Uterus (tissue), 2 donors: ENCODE results near the gene HCRTR1.

Source experiments
- POLR2A ChIP-seq, 2 donors: fragments of 450-650 bp; IDR thresholded peaks; one replicate each; pipeline ENCODE4 v1.6.1; 2016; ENCODE audit warnings: antibody characterized with exemption in 2 of 2, mild to moderate bottlenecking in 1 of 2, moderate library complexity in 1 of 2
- TF ChIP-seq, protein P1 (sequence below), 4 experiments: fragments of 200-600 bp in 2 of 4; fragments of 450-650 bp in 2 of 4; sonication (generic) in 2 of 4; IDR thresholded peaks; one replicate each; pipeline ENCODE4 v1.5.1; 2016 to 2019; ENCODE audit warnings: antibody characterized with exemption in 4 of 4, mild to moderate bottlenecking in 2 of 4, moderate library complexity in 1 of 4

DNA sequence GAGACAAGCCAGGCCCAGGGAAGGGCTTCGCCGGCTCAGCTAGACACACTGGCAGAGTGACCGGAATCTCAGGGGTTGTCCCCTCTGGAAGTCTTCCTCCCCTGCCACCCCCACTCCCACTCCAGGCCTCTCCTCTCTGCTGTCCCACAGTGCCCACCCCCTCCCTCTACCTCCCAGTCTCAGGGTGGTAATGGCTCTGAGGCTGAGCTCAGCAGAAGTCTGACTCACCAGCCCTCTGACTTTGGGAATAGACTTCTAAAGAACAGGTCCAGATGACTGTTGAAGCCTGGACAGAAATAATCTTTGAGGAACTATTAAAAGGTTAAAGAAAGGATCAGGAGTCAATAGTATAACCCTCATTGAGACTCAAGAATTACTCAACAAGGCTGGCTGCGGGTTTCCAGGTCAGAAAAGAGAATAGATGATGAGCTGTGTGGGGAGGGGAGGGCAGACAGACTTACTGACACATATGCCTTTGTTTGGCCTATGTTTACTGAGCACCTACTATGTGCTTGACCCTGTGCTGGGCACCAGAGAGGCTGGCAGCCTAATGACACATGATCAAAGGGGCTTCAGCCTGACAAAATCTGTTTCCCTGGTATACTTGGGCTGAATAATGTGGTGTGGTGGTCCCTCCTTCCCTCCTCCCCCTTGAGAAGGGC, 8.2 kb downstream of the HCRTR1 start:
- TF ChIP-seq, protein P1, sequence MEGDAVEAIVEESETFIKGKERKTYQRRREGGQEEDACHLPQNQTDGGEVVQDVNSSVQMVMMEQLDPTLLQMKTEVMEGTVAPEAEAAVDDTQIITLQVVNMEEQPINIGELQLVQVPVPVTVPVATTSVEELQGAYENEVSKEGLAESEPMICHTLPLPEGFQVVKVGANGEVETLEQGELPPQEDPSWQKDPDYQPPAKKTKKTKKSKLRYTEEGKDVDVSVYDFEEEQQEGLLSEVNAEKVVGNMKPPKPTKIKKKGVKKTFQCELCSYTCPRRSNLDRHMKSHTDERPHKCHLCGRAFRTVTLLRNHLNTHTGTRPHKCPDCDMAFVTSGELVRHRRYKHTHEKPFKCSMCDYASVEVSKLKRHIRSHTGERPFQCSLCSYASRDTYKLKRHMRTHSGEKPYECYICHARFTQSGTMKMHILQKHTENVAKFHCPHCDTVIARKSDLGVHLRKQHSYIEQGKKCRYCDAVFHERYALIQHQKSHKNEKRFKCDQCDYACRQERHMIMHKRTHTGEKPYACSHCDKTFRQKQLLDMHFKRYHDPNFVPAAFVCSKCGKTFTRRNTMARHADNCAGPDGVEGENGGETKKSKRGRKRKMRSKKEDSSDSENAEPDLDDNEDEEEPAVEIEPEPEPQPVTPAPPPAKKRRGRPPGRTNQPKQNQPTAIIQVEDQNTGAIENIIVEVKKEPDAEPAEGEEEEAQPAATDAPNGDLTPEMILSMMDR (IDR thresholded peaks at IDR 0.05): no peak
- TF ChIP-seq POLR2A (IDR thresholded peaks at IDR 0.05): no peak
